HG02970 (cell line): ENCODE measurements around the gene C13orf46.

ENCODE experiments used
- ATAC-seq: cut with Tn5 transposase; IDR thresholded peaks from one replicate; pipeline ENCODE4 v1.9.1; 2021; ENCODE audit warnings: mild to moderate bottlenecking, moderate library complexity, moderate number of reproducible peaks; ENCODE audit not compliant: unreplicated experiment, low FRiP score

The C13orf46 gene

GRCh38 chr13:113972451-113973217 is 1.2 kb downstream of the C13orf46 start:
- no peak for ATAC-seq

GRCh38 chr13:113971471-113972231 is 2.2 kb downstream of the C13orf46 start:
- ATAC-seq: no peak

- ATAC-seq: no peak
Measured at GRCh38 chr13:113970810-113971470, 2.9 kb downstream of the C13orf46 start.

GRCh38 chr13:113969973-113970611 is 3.8 kb downstream of the C13orf46 start:
- no peak for ATAC-seq

GRCh38 chr13:113969311-113969972 is 4.4 kb downstream of the C13orf46 start:
- no peak for ATAC-seq

GRCh38 chr13:113968463-113969310 is 5.2 kb downstream of the C13orf46 start:
- no peak for ATAC-seq

GRCh38 chr13:113967729-113968462 is 6.0 kb downstream of the C13orf46 start:
- no peak for ATAC-seq

- ATAC-seq: no peak
Measured at GRCh38 chr13:113967206-113967720, 6.6 kb downstream of the C13orf46 start.

GRCh38 chr13:113965968-113966884 is 7.7 kb downstream of the C13orf46 start:
- no peak for ATAC-seq

- no peak for ATAC-seq
Measured at GRCh38 chr13:113965383-113965874, 8.4 kb downstream of the C13orf46 start.

GRCh38 chr13:113964251-113964995 is 9.5 kb downstream of the C13orf46 start:
- ATAC-seq: no peak

GRCh38 chr13:113963376-113963775 is 10.5 kb downstream of the C13orf46 start:
- no peak for ATAC-seq

- no peak for ATAC-seq
Measured at GRCh38 chr13:113962975-113963374, 10.9 kb downstream of the C13orf46 start.

- no peak for ATAC-seq
Measured at GRCh38 chr13:113962386-113962785, 11.5 kb downstream of the C13orf46 start.

GRCh38 chr13:113960276-113960948 is 13.5 kb downstream of the C13orf46 start:
- no peak for ATAC-seq

GRCh38 chr13:113959198-113959597 is 14.7 kb downstream of the C13orf46 start:
- no peak for ATAC-seq
